ENCODE results near the gene ARHGAP30. TPM values are rescaled to one million over a fixed set of nuclear protein-coding genes. Genes with fewer than 3 reads are reported as not detected.

Gene ARHGAP30
- polyA plus RNA-seq, 1 of the 3 experiments (the other 2 are of a cell fraction) = not detected

DNA sequence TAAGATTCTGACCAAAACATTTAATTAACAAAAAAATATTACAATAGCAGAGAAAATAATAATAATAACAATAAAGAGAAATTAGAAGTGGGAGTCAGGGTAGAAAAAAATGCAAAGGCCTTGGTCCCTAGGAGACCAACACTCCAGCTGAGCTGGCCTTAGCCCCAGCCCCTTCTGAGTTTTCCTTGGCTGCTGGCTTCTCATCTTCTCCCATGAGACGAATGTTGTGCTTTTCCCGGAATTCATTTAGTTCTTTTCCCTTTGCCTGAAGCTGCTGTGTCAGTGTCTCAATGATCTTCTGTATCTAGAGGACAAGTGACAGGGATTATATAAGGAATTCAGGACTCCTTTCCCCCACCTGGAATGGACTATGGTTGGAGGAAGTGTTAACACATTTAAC is 30.9 kb upstream of the ARHGAP30 start:
- peaks cover 18 to 28% of the 10 kb centered on the region in 2 experiments for H3K36me3 ChIP-seq (replicated peaks in 1 of 2; ENCODE audit: control insufficient read depth in 1 of 2, insufficient read depth in 2 of 2, low read length in 1 of 2)
- no peak overlapping the region for H3K4me2 ChIP-seq
- POLR2A ChIA-PET = no interaction called here
- WGBS (ENCODE audit: low lambda C conversion rate) = 86% methylated on average over 2 of the region's 2 CpGs
- no peak for DNase-seq
- peaks cover 14% of the 10 kb centered on the region; the same call in 1 of the 2 replicates for H4K20me1 ChIP-seq (ENCODE audit: insufficient read depth)
- no peaks in the 10 kb centered on the region for H3K9me3 ChIP-seq
- H3K27ac ChIP-seq (ENCODE audit: low read depth in 2 of 2, low read length in 1 of 2) = no peak overlapping the region
- no peak for TF ChIP-seq FOXJ3 (CRISPR knock-in tag; IDR thresholded peaks at IDR 0.05)
- no peak for TF ChIP-seq RAD21 (IDR thresholded peaks at IDR 0.05; ENCODE audit: low read length)
- no peak for TF ChIP-seq RXRA (IDR thresholded peaks at IDR 0.05; ENCODE audit: borderline replicate concordance, low read depth)
- TF ChIP-seq POLR2AphosphoS5 (IDR thresholded peaks at IDR 0.05; ENCODE audit: low read depth, low read length) = no peak
- no peak for TF ChIP-seq GABPA (IDR thresholded peaks at IDR 0.05; ENCODE audit: low read depth)
- TF ChIP-seq FOXM1 (IDR thresholded peaks at IDR 0.05; ENCODE audit: low read depth) = no peak
- TF ChIP-seq USF1 (IDR thresholded peaks at IDR 0.05; ENCODE audit: borderline replicate concordance, low read depth) = no peak
- TF ChIP-seq FOSL2 (IDR thresholded peaks at IDR 0.05; ENCODE audit: borderline replicate concordance, low read depth) = no peak
- TF ChIP-seq YY1 (IDR thresholded peaks at IDR 0.05; ENCODE audit: low read depth) = no peak
- TF ChIP-seq, protein P1, sequence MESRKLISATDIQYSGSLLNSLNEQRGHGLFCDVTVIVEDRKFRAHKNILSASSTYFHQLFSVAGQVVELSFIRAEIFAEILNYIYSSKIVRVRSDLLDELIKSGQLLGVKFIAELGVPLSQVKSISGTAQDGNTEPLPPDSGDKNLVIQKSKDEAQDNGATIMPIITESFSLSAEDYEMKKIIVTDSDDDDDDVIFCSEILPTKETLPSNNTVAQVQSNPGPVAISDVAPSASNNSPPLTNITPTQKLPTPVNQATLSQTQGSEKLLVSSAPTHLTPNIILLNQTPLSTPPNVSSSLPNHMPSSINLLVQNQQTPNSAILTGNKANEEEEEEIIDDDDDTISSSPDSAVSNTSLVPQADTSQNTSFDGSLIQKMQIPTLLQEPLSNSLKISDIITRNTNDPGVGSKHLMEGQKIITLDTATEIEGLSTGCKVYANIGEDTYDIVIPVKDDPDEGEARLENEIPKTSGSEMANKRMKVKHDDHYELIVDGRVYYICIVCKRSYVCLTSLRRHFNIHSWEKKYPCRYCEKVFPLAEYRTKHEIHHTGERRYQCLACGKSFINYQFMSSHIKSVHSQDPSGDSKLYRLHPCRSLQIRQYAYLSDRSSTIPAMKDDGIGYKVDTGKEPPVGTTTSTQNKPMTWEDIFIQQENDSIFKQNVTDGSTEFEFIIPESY (IDR thresholded peaks at IDR 0.05; ENCODE audit: borderline replicate concordance, low read depth) = no peak
- TF ChIP-seq EZH2phosphoT487 (IDR thresholded peaks at IDR 0.05; ENCODE audit: borderline replicate concordance, low read depth) = no peak
- TF ChIP-seq, protein P2, sequence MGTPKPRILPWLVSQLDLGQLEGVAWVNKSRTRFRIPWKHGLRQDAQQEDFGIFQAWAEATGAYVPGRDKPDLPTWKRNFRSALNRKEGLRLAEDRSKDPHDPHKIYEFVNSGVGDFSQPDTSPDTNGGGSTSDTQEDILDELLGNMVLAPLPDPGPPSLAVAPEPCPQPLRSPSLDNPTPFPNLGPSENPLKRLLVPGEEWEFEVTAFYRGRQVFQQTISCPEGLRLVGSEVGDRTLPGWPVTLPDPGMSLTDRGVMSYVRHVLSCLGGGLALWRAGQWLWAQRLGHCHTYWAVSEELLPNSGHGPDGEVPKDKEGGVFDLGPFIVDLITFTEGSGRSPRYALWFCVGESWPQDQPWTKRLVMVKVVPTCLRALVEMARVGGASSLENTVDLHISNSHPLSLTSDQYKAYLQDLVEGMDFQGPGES (IDR thresholded peaks at IDR 0.05; ENCODE audit: low read depth, low read length) = no peak
- TF ChIP-seq, protein P3, sequence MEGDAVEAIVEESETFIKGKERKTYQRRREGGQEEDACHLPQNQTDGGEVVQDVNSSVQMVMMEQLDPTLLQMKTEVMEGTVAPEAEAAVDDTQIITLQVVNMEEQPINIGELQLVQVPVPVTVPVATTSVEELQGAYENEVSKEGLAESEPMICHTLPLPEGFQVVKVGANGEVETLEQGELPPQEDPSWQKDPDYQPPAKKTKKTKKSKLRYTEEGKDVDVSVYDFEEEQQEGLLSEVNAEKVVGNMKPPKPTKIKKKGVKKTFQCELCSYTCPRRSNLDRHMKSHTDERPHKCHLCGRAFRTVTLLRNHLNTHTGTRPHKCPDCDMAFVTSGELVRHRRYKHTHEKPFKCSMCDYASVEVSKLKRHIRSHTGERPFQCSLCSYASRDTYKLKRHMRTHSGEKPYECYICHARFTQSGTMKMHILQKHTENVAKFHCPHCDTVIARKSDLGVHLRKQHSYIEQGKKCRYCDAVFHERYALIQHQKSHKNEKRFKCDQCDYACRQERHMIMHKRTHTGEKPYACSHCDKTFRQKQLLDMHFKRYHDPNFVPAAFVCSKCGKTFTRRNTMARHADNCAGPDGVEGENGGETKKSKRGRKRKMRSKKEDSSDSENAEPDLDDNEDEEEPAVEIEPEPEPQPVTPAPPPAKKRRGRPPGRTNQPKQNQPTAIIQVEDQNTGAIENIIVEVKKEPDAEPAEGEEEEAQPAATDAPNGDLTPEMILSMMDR (IDR thresholded peaks at IDR 0.05) = no peak
- H3K9ac ChIP-seq = no peak overlapping the region
- peaks cover 0 to 7% of the 10 kb centered on the region in 2 experiments; a peak in 1 of 4 replicates for H3K4me1 ChIP-seq (ENCODE audit: control insufficient read depth in 1 of 2, insufficient read depth in 2 of 2, low read depth in 1 of 2, low read length in 1 of 2)
- no peaks in the 10 kb centered on the region for H3K9me2 ChIP-seq
- peaks cover 40% of the 10 kb centered on the region for H3F3A ChIP-seq (replicated peaks; ENCODE audit: insufficient read depth)
- H3K79me2 ChIP-seq (ENCODE audit: insufficient read depth) = peaks cover 27% of the 10 kb centered on the region
- H2AFZ ChIP-seq (ENCODE audit: low read depth) = no peak overlapping the region
- no peaks in the 10 kb centered on the region for H3K27me3 ChIP-seq (ENCODE audit: insufficient read depth)
- CTCF ChIA-PET = interaction anchor here (0.9 to 8.2 kb wide), 5 partner anchors 16 to 110 kb away, joined by 3 to 198 read pairs (median 5); partner anchors contain the start of genes ARHGAP30 and NECTIN4
- no peak overlapping the region for H3K4me3 ChIP-seq (ENCODE audit: low read depth in 2 of 2, low read length in 1 of 2)

Data from SK-N-SH (cell line).